Peyer's patch (tissue), 4 donors: ENCODE data around the gene OR1F1.

Experiments used
- POLR2A ChIP-seq, 2 donors: fragments of 450-650 bp; IDR thresholded peaks; one replicate each; pipeline ENCODE4 v1.5.1; 2017; ENCODE audit warnings: antibody characterized with exemption in 2 of 2, mild to moderate bottlenecking in 2 of 2, moderate library complexity in 2 of 2
- TF ChIP-seq, protein P1 (sequence below), 6 experiments: fragments of 450-650 bp in 4 of 6; fragments of 200-600 bp in 2 of 6; sonication (generic) in 1 of 6; IDR thresholded peaks; one replicate each; pipeline ENCODE4 v1.5.1; 2017 to 2019; ENCODE audit warnings: antibody characterized with exemption in 6 of 6, mild to moderate bottlenecking in 3 of 6, moderate library complexity in 1 of 6

DNA sequence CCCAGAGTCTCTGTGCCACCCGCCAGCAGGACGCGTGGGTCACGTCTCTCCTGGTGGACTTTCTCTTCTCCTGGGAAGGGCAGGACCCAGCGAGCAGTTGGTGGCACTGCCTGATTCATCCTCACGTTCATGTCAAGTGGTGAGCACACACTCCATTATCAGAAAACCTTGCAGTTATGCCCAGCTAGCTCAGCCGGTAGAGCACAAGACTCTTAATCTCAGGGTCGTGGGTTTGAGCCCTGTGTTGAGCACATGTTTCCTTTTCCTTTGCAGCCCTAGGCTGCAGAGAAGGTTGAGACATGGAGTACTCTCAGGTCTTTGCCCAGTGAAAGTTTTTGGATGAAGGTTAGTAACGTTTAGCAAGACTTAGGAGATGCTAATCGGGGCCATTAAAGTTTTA lies 8.0 kb downstream of the OR1F1 start:
- TF ChIP-seq, protein P1, sequence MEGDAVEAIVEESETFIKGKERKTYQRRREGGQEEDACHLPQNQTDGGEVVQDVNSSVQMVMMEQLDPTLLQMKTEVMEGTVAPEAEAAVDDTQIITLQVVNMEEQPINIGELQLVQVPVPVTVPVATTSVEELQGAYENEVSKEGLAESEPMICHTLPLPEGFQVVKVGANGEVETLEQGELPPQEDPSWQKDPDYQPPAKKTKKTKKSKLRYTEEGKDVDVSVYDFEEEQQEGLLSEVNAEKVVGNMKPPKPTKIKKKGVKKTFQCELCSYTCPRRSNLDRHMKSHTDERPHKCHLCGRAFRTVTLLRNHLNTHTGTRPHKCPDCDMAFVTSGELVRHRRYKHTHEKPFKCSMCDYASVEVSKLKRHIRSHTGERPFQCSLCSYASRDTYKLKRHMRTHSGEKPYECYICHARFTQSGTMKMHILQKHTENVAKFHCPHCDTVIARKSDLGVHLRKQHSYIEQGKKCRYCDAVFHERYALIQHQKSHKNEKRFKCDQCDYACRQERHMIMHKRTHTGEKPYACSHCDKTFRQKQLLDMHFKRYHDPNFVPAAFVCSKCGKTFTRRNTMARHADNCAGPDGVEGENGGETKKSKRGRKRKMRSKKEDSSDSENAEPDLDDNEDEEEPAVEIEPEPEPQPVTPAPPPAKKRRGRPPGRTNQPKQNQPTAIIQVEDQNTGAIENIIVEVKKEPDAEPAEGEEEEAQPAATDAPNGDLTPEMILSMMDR (IDR thresholded peaks at IDR 0.05), result no peak
- no peak for TF ChIP-seq POLR2A (IDR thresholded peaks at IDR 0.05)
